Inflammatory macrophage treated with lipopolysaccharide for 1 hour (primary cell): Measurements from ENCODE around the gene HACD2.
"Not testable (repeated sequence)": the region's sequence is repeated elsewhere in the genome, so short reads cannot be mapped to it uniquely, and the experiment has no call there.

Experiments
- DNase-seq, 2 donors: peaks; one replicate each; pipeline ENCODE4 v3.0.0-alpha.2; 2020 to 2022

HACD2 gene

GRCh38 chr3:123610331-123610730 lies 25.5 kb upstream of the HACD2 start:
- DNase-seq = no peak

- no peak for DNase-seq
Observed at GRCh38 chr3:123609063-123609462, 24.2 kb upstream of the HACD2 start.

- no peak for DNase-seq
Observed at GRCh38 chr3:123608263-123608937, 23.5 kb upstream of the HACD2 start.

GRCh38 chr3:123606527-123606926 lies 21.7 kb upstream of the HACD2 start:
- DNase-seq = no peak

GRCh38 chr3:123605789-123606234 lies 21.0 kb upstream of the HACD2 start:
- no peak for DNase-seq

- not testable (repeated sequence) for DNase-seq
Observed at GRCh38 chr3:123603153-123603552, 18.3 kb upstream of the HACD2 start.

GRCh38 chr3:123602325-123602724 lies 17.5 kb upstream of the HACD2 start:
- no peak for DNase-seq

GRCh38 chr3:123600863-123601262 lies 16.0 kb upstream of the HACD2 start:
- not testable (repeated sequence) for DNase-seq

GRCh38 chr3:123597561-123597960 lies 12.7 kb upstream of the HACD2 start:
- DNase-seq = no peak

- DNase-seq = no peak
Observed at GRCh38 chr3:123595396-123596180, 10.7 kb upstream of the HACD2 start.

- no peak for DNase-seq
Observed at GRCh38 chr3:123593381-123593780, 8.5 kb upstream of the HACD2 start.

GRCh38 chr3:123590685-123591450 lies 6.0 kb upstream of the HACD2 start:
- DNase-seq = no peak

- no peak for DNase-seq
Observed at GRCh38 chr3:123587401-123587800, 2.5 kb upstream of the HACD2 start.

GRCh38 chr3:123586968-123587367 lies 2.1 kb upstream of the HACD2 start:
- DNase-seq = no peak

GRCh38 chr3:123586131-123586530 lies 1.3 kb upstream of the HACD2 start:
- peak; percentile 25 for DNase-seq

- peak in 1 of 2 donors; percentile 27 for DNase-seq
Observed at GRCh38 chr3:123584284-123584987, 417 bp downstream of the HACD2 start.

GRCh38 chr3:123583561-123583960 lies 1.3 kb downstream of the HACD2 start:
- no peak for DNase-seq

GRCh38 chr3:123582315-123582714 lies 2.5 kb downstream of the HACD2 start:
- no peak for DNase-seq

- peak; percentile 75 to 76 for DNase-seq
Observed at GRCh38 chr3:123576122-123576521, 8.7 kb downstream of the HACD2 start.

GRCh38 chr3:123571973-123572365 lies 12.9 kb downstream of the HACD2 start:
- DNase-seq = no peak

GRCh38 chr3:123571264-123571972 lies 13.4 kb downstream of the HACD2 start:
- DNase-seq = peak; percentile 24 to 32

GRCh38 chr3:123568875-123569274 lies 16.0 kb downstream of the HACD2 start:
- DNase-seq = no peak
